ENCODE data around the gene PSRC1. TPM values are rescaled to one million over a fixed set of nuclear protein-coding genes. Genes with fewer than 3 reads are reported as not detected.

PSRC1 gene
- polyA plus RNA-seq, 1 experiment, result 25.9 TPM

- Histone ChIP-seq H3K4me3 (ENCODE audit: low read depth, low read length) (no peak overlapping the region), H3K27me3 (ENCODE audit: control insufficient read depth, insufficient read depth, low read length) (no peaks in the 10 kb centered on the region), H3K36me3 (ENCODE audit: control insufficient read depth, insufficient read depth, low read length) (no peaks in the 10 kb centered on the region)
- TF ChIP-seq CTCF (IDR thresholded peaks at IDR 0.05; ENCODE audit: insufficient read depth, low read depth, low read length), result no peak
- CTCF ChIA-PET, result interaction anchor here (0.6 to 2.7 kb wide), 5 partner anchors 10 to 114 kb away, joined by 3 to 9 read pairs (median 3); partner anchors contain the start of genes MYBPHL and PSRC1
- POLR2A ChIA-PET, result no interaction called here
- DNase-seq (ENCODE audit: low read depth), result no peak
Measured at GRCh38 chr1:109295712-109296415, 12.9 kb upstream of the PSRC1 start.

GRCh38 chr1:109294481-109294880 lies 11.5 kb upstream of the PSRC1 start:
- Histone ChIP-seq H3K27me3 (ENCODE audit: control insufficient read depth, insufficient read depth, low read length) (no peaks in the 10 kb centered on the region), H3K36me3 (ENCODE audit: control insufficient read depth, insufficient read depth, low read length) (no peaks in the 10 kb centered on the region), H3K4me3 (ENCODE audit: low read depth, low read length) (no peak overlapping the region)
- CTCF ChIA-PET, result no interaction called here
- POLR2A ChIA-PET, result no interaction called here
- TF ChIP-seq CTCF (IDR thresholded peaks at IDR 0.05; ENCODE audit: insufficient read depth, low read depth, low read length), result no peak
- DNase-seq (ENCODE audit: low read depth), result no peak

- CTCF ChIA-PET, result interaction anchor here (0.8 to 1.7 kb wide), 2 partner anchors 15 to 201 kb away, joined by 3 read pairs; partner anchors contain the start of gene CYB561D1
- POLR2A ChIA-PET, result no interaction called here
Measured at GRCh38 chr1:109293026-109293425, 10.1 kb upstream of the PSRC1 start.

GRCh38 chr1:109292364-109292763 lies 9.4 kb upstream of the PSRC1 start:
- ChIA-PET POLR2A (no interaction called here), CTCF (interaction anchor here (0.8 to 1.7 kb wide), 2 partner anchors 15 to 202 kb away, joined by 3 read pairs; partner anchors contain the start of gene CYB561D1)
- no peaks in the 10 kb centered on the region for H3K36me3 ChIP-seq (ENCODE audit: control insufficient read depth, insufficient read depth, low read length)
- DNase-seq (ENCODE audit: low read depth), result no peak
- TF ChIP-seq CTCF (IDR thresholded peaks at IDR 0.05; ENCODE audit: insufficient read depth, low read depth, low read length), result no peak
- H3K4me3 ChIP-seq (ENCODE audit: low read depth, low read length), result no peak overlapping the region
- no peaks in the 10 kb centered on the region for H3K27me3 ChIP-seq (ENCODE audit: control insufficient read depth, insufficient read depth, low read length)

More at GRCh38 chr1:109293026-109293425, 10.1 kb upstream of the PSRC1 start:
- no peak for DNase-seq (ENCODE audit: low read depth)
- no peak overlapping the region for H3K4me3 ChIP-seq (ENCODE audit: low read depth, low read length)
- no peaks in the 10 kb centered on the region for H3K27me3 ChIP-seq (ENCODE audit: control insufficient read depth, insufficient read depth, low read length)
- no peak for TF ChIP-seq CTCF (IDR thresholded peaks at IDR 0.05; ENCODE audit: insufficient read depth, low read depth, low read length)
- no peaks in the 10 kb centered on the region for H3K36me3 ChIP-seq (ENCODE audit: control insufficient read depth, insufficient read depth, low read length)

- DNase-seq (ENCODE audit: low read depth), result no peak
- no peak for TF ChIP-seq CTCF (IDR thresholded peaks at IDR 0.05; ENCODE audit: insufficient read depth, low read depth, low read length)
- H3K27me3 ChIP-seq (ENCODE audit: control insufficient read depth, insufficient read depth, low read length), result no peaks in the 10 kb centered on the region
- POLR2A ChIA-PET, result no interaction called here
- no peak overlapping the region for H3K4me3 ChIP-seq (ENCODE audit: low read depth, low read length)
- H3K36me3 ChIP-seq (ENCODE audit: control insufficient read depth, insufficient read depth, low read length), result no peaks in the 10 kb centered on the region
- CTCF ChIA-PET, result no interaction called here
Measured at GRCh38 chr1:109290998-109291397, 8.1 kb upstream of the PSRC1 start.

Data from BJ (cell line).